GM21576 (cell line): ENCODE results near the gene VASP.
A peak's percentile ranks its signal among the peaks of the same experiment; 100 is the strongest.
"Not testable (repeated sequence)": the region's sequence is repeated elsewhere in the genome, so short reads cannot be mapped to it uniquely, and the experiment has no call there.

Source experiments
- ATAC-seq: cut with Tn5 transposase; IDR thresholded peaks from one replicate; pipeline ENCODE4 v1.9.1; 2021; ENCODE audit warnings: mild to moderate bottlenecking, moderate library complexity; ENCODE audit not compliant: unreplicated experiment

Gene VASP

DNA sequence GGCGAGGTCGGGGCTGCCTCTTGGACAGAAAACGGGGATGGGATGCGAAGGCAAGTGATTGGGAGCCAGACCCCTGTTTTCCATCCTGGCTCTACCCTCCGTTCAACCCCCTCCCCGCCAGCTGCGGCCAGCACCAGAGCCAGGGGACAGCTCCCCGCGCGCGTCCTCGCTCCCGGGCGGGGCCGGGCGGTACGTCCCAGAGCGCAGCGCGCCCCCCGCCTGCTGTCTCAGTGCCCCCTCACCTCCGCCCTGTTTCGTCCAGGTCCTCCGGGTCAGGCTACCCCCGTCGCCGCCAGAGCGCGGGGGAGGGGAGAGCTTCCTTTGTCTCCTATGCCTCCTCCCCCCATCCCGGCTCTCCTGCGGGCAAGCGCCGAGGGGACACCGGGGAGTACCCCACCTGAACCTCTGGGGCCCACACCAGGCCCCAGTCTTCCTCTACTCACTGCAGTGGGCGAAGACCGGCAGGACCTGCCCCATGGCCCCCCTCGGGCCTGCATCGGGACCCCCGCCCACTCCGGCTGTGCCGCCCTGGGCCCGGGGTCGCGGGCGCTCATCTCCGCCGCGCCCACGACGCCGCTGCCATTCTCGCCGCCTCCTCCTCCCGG, 10.8 kb upstream of the VASP start:
- ATAC-seq: no peak

DNA sequence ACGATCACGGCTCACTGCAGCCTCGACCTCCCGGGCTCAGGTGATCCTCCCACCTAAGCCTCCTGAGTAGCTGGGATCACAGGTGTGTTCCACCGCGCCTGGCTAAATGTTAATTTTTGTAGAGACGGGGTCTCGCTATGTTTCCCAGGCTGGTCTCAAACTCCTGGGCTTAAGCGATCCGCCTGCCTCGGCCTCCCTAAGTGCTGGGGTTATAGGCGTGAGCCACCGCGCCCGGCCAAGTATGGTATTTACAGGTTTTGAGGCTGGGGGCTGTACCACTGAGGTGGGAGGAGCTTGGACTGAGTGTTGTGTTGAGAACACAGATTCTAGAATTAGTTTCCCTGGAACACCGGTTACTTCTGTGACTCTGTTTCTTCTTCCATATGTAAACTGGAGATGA, 9.5 kb upstream of the VASP start:
- ATAC-seq: no peak

DNA sequence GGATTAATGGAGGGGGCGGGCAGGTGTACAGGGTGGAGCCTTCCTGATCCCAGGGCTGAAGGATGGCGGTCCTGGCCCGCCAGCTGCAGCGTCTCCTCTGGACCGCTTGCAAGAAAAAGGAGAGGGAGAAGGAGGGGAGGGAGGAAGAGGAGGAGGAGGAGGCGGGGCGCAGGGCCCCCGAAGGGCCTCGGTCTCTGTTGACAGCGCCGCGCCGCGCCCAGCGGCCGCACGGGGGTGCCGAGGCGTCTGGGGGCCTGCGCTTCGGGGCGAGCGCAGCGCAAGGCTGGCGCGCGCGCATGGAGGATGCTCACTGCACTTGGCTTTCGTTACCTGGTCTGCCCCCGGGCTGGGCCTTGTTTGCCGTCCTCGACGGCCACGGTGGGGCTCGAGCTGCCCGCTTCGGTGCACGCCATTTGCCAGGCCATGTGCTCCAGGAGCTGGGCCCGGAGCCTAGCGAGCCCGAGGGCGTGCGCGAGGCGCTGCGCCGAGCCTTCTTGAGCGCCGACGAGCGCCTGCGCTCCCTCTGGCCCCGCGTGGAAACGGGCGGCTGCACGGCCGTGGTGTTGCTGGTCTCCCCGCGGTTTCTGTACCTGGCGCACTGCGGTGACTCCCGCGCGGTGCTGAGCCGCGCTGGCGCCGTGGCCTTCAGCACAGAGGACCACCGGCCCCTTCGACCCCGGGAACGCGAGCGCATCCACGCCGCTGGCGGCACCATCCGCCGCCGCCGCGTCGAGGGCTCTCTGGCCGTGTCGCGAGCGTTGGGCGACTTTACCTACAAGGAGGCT, 8.7 kb upstream of the VASP start, which contains the start of gene PPM1N:
Gene PPM1N, plus strand, starts transcription at position 33 of the 785 bp plus-strand sequence. Its CDS starts 30 bp downstream, at position 63.
- ATAC-seq: no peak

DNA sequence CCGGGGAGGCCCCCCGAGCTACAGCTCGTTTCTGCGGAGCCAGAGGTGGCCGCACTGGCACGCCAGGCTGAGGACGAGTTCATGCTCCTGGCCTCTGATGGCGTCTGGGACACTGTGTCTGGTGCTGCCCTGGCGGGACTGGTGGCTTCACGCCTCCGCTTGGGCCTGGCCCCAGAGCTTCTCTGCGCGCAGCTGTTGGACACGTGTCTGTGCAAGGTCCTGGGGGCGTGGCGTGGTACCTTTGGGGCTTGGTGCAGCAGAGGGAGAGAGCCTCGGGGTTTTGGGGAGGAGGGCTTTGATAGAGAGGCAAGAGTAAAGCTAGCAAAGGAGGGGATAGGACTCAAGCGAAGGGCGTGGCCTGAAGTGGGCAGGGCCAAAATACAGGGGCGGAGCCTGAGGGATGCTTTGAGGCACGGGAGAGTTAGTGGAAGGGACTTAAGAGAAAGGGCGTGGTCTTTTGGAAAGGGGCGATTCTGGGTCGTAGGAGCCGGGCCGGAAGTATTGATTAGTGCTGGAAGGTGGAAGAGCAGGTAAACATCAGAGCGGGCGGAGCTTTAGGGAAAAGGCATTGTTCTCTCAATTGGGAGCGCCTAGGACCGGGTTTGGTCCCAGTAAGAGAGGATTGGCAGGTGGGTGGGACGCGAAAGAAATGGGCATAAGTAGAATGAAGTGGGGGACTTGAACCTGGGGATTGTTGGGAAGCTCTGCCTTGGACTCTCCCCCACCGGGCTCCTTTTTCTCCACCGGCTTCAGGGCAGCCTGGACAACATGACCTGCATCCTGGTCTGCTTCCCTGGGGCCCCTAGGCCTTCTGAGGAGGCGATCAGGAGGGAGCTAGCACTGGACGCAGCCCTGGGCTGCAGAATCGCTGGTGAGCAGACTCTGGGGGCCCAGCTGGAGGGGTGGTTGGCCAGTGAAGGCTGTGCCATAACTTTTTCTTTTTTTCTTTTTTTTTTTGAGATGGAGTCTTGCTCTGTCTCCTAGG, 7.8 kb upstream of the VASP start:
- ATAC-seq: no peak

DNA sequence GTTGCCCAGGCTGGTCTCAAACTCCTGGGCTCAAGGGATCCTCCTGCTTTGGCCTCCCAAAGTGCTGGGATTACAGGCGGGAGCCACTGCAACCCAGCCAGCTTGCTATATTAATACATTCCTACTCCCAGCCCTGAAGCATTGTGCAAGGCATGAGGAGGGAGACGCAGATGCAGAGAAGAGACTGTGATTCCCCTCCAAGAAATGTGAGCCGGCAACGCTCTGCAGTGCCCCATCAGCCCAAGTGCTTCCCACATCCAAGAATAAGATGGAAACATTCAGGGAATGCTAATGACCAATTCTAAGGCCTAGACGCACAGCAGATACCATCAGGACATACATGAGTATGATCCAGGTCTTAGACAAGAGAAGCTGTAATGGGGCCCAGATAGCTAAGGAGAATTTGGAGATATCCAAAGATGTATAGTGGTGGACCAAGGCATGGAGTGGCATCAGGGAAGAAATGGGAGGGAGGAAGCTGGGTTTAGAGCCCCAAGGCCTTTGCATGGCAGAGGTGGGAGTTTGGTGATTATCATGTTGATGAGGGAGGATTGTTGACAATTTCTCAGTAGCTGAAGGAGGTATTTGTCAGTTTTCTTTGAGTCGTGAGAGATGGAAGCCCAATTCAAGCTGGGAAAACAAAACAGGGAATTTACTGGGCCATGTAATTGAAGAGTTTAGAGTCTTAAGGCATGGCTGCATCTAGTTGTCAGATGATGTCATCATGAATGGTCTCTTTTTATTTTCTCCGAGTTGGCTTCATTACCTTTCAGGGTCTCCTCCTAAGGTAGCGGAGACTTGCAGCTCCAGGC, 6.2 kb upstream of the VASP start:
- no peak for ATAC-seq

DNA sequence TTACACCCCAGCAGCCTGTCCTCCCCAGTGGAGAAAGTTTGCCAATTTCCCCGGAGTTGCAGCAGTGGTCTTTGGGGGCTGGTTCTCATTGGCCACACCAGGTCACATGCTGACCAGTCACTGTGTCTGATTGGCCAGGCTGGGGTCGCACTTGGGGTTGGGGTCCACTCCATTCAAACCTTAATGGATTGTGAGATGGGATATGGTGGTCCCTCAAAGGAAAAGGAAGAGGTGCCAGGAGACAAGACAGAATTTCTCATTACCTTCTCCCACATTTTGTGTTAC, 5.6 kb upstream of the VASP start:
- ATAC-seq: no peak

DNA sequence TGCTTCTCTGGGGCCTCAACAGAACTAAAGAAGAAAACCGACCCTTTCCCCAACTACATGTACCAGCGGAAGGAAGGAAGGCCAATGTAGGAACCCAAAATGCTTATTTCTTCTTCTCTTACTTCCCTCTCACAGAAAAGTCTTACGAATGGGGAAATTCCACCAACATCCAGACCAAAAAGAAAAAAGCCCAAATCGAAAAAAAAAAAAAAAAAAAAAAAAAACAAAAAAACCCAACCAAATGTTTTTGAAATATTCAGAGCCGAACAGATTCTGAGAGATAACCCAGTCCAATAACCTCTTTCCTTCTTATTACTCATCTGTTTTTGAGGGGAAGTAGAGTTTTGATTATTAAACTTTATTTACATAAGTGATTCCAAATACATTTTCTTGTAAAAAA, 5.2 kb upstream of the VASP start:
- ATAC-seq: no peak

DNA sequence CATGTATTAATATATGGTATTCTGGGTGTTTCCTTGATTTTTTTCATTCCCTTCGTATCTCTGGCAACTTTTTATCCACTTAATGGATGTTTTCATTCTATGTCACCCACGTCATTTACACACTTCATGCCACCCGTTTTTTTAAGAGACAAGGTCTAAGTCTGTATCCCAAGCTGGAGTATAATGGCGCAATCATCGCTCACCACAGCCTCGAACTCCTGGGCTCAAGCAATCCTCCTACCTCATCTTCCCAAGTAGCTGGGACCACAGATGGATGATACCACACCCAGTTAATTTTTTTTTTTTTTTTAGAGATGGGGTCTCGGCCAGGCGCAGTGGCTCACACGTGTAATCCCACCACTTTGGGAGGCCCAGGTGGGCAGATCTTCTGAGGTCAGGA, 3.4 kb upstream of the VASP start:
- ATAC-seq: no peak

DNA sequence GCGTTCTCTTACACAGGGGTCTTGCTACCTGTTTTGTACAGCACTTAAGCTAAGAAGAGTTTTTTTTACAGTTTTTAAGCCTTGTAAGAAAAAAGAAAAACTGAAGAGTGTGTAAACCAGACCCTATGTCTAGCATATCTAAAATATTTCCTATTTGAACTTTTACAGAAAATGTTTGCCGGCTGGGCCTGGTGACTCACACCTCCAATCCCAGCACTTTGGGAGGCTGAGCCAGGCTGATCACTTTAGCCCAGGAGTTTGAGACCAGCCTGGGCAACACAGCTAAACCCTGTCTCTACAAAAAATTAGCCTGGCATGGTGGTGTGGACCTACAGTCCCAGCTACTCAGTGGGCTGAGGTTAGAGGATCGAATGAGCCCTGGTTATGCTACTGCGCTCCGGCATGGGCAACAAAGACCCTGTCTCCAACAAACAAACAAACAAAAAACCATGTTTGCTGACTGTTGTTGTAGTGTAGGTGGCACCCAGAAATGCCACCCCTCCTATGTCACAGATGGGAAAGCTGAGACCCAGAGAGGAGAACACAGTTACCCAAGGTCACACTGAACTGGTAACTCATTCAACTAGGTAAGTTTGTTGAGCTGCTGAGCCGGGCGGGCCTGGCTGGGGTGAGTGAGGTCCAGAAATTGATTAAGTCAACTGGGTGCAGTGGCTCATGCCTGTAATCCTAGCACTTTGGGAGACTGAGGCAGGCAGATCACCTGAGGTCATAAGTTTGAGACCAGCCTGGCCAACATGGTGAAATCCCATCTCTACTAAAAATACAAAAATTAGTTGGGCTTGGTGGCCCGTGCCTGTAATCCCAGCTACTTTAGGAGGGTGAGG, 1.9 kb upstream of the VASP start:
- ATAC-seq: no peak

DNA sequence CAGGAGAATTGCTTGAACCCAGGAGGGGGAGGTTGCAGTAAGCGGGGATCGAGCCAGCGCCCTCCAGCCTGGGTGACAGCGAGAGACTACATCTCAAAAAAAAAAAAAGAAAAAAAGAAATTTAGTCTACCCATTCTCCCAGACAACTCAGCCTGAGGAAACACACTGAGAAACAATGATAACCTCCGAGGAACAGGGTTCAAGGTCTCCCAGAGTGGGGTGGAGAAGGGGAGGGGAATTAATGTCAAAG, 1.4 kb upstream of the VASP start:
- no peak for ATAC-seq

DNA sequence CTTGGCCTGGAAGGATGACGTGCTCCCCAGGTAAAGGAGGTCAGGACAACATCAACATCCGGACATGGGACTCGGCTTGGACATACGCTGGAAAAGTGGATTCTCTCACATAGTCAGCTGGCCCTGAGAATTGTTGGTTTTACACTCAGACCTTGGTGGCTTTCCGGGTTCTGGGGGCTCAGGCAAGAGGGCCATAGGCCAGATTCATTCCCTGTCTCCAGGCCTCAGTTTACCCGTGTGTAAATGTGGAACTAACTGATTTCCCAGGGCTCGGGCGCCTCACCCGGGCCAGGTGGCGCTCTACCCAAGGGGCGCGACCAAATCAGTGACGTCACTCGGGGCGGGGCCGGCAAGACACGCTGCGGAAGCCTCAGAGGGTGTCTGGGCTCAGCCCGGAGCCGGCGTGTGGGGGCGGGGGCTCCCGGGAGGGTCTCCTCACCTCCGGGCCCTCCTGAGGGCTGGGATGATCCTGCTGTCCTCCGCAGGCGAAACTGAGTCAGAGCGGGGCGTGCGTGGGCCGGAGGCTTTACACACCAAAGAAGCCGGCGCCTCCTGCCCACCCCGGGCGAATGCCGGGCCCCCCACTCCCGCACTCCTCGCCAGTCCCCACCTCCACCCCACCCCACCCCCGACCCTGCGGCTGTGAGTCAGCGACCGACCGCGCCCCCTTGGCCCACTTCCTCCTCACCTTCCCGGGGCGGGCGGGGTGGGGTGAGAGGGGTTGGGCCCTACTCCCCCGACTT, 862 bp upstream of the VASP start:
- ATAC-seq: peak; percentile 59

DNA sequence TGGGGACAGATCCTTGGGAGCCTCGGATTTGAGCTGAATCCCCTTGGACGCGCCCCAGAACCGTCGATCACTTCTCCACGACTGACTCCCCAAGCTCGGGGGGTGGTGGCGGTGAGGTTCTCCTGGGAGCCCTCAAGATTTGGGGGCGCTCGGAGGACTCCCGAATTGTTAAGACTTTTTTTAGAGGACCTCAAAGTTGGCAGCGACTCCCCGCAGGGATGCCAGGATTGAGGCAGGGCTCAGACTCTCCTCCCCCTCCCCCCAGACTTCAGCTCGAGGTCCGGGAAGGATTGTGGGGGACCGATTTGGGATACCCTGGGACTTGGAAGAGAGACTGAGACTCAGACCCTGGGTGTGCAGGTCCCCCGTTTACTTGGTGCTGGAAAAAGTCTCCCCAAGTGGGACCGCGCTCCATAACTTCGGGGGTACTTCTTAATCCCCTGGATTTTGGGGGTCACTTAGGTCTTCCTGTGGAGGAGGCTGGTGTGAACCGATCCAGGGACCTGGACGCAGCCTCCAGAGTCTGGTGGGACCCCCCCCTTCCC, 665 bp downstream of the VASP start:
- ATAC-seq: no peak

DNA sequence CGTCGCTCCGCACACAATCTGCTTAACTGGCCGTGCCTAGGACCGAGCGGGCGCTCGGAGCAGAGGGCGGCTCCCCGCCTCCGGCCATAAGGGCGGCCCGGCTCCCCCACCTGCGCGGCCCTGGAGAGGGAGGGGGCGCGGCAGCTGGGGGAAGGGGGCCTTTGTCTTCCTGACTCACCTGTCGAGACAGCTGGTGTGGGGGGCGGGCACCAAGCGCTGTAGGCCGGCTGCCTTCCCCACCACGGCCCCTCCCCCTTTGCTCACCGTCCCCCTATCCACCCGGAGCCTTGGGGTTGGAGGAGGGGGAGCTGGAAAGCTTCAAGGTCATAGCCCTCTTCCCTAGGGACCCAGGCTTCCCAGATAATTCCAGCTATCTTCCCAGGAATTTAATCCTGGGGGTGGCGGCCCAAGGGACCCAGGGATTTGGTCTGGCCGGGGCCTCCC, 1.2 kb downstream of the VASP start:
- ATAC-seq: no peak

DNA sequence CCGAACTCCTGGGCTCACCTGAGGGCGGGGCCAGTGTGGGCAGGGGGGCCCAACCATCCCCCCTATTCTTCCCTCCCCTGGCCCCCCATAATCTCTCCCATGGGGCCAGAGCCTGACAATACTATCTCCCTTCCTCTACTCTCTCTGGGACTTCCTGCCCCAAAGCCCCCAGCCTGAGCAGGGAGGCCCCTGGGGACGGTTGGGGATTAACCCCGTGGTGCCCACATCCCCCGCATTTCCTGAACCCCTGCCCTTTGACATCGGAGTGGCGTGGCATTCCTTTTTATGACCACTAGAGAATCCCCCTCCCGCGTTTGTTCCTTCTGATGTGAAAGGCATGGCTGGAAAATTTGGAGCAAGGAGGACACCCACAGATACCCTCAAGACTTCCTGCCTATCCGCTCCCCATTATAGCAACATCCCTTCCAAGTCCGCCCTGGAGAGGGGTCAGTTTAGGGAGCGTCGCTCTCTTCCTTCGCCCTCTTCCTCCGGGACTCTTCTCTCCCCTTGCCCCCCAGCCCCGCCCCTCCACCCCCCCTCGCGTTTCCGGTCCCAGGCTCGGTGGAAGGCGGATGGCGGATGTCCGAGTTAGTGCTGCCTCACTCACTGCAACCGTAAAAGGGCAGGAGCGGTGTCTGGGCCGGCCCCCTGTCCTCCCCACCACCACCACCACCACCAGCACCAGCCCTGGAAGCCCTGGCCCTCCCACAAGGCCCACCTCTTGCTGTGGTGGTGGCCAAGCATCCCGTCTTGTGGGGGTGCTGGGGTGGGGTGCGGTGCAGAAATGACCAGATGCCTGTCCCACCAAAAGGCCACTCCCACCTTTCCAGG, 1.8 kb downstream of the VASP start:
- peak; percentile 26 for ATAC-seq

DNA sequence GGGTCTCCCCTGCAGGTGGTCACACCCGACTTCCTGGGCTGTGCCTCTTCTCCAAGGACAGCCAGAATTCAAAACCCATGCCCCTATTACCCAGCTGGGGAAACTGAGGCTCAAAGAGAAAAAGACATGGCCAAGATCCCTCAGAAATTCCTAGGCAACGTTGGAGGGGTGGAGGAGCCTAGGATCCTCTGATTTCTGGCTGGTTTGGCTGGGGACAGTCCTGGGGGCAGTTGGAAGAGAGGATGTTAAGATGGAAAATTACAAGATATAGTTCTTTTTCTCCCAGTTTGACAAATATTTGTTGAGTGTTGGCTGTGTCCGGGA, 2.4 kb downstream of the VASP start:
- ATAC-seq: no peak

DNA sequence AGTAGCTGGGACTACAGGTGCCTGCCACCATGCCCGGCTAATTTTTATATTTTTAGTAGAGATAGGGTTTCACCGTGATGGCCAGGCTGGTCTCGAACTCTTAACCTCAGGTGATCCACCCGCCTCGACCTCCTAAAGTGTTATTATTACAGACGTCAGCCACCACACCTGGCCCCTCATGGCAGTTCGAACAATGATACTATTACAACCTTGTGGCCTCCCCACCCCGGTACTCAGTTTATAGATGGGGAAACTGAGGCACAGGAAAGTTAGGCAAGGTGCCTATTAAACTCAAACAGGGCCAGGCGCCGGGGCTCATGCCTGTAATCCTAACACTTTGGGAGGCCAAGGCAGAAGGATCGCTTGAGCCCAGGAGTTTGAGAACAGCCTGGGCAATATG, 3.1 kb downstream of the VASP start:
- not testable (repeated sequence) for ATAC-seq

DNA sequence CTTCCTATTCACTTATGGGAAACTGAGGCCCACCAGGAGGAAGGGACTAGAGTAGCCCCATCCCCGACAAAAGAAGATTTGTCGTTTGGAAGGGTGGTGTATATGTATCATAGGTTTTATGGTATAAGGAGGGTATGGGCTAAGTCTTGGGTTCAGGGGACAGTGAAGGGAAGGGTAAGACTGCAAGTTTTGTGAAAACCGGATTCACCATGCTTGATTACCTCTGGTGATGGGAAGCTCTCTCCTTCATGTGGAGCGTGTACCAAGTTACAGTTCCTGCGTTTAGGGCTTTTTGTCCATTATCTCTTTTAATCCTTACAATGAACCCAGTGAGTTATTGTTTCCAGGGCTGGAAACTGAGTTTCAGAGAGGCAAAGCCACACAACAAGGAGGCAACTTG, 3.8 kb downstream of the VASP start:
- ATAC-seq: no peak

DNA sequence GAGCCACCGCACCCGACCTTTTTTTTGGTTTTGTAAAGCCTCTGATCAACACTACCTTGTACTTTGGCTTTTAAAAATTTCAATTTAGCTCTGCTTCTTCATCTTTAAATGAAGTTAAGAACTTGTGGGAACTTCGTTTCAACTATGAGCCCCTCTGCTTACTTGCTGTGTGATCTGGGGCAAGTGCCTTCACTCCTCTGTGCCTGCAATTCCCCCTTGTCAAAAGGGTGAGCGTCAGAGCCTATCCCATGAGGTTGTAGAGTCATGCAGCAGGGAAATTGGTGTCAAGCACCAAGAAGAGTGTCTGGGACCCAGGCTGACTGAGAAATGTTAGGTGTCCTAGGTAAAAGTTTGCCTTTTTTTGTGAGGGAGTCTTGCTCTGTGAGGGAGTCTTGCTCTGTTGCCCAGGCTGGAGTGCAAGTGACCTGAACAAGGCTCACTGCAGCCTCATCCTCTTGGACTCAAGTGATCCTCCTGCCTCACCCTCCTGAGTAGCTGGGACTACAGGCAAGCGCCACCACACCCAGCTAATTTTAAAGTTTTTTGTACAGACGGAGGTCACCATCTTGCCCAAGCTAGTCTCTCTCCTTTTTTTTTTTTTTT, 5.7 kb downstream of the VASP start:
- no peak for ATAC-seq
